HepG2 (cell line): ENCODE data around the gene NPC1. TPM values are rescaled to one million over a fixed set of nuclear protein-coding genes. Genes with fewer than 3 reads are reported as not detected.

ENCODE experiments used
- CENPX ChIP-seq: sonication (generic); formaldehyde crosslinking; IDR thresholded peaks from 2 replicates; pipeline ENCODE4 v1.9.0; 2021; ENCODE audit warnings: mild to moderate bottlenecking, missing genetic modification reagents, moderate library complexity
- DNMT1 ChIP-seq: sonication (generic); formaldehyde crosslinking; IDR thresholded peaks from 2 replicates; pipeline ENCODE4 v1.5.1; 2020; ENCODE audit warnings: mild to moderate bottlenecking, missing genetic modification reagents
- HNF4A ChIP-seq: sonication (generic); formaldehyde crosslinking; IDR thresholded peaks from 2 replicates; pipeline ENCODE4 v1.4.0; 2020; ENCODE audit warnings: missing genetic modification reagents
- NFYC ChIP-seq: IDR thresholded peaks from 2 replicates; pipeline ENCODE4 v1.6.1; 2016; ENCODE audit warnings: missing genetic modification reagents, missing compliant biosample characterization
- RBAK ChIP-seq: sonication (generic); formaldehyde crosslinking; IDR thresholded peaks from 2 replicates; pipeline ENCODE4 v1.5.1; 2020; ENCODE audit warnings: mild to moderate bottlenecking, missing genetic modification reagents
- RBM22 ChIP-seq: fragments of 200-400 bp; formaldehyde crosslinking; optimal IDR thresholded peaks from 2 replicates; pipeline ENCODE3; 2017; ENCODE audit warnings: mild to moderate bottlenecking, low read length, moderate library complexity
- REL ChIP-seq: sonication (generic); formaldehyde crosslinking; conservative IDR thresholded peaks from 2 replicates; pipeline ENCODE4 v1.8.0; 2022; ENCODE audit warnings: mild to moderate bottlenecking, missing genetic modification reagents, moderate library complexity
- SRSF4 ChIP-seq: fragments of 200-400 bp; formaldehyde crosslinking; IDR thresholded peaks from one replicate; pipeline ENCODE4 v1.6.1; 2018; ENCODE audit warnings: mild to moderate bottlenecking, low read depth, low read length, moderate library complexity; ENCODE audit not compliant: poor library complexity, severe bottlenecking
- TCF7L2 ChIP-seq: IDR thresholded peaks from 2 replicates; pipeline ENCODE4 v1.6.1; 2011; ENCODE audit warnings: mild to moderate bottlenecking, low read depth, low read length, moderate library complexity
- YY1 ChIP-seq: IDR thresholded peaks from 2 replicates; pipeline ENCODE4 v1.6.1; 2011; ENCODE audit warnings: low read length, low read depth, moderate library complexity, mild to moderate bottlenecking; ENCODE audit not compliant: insufficient read depth, insufficient replicate concordance
- ZFYVE20 ChIP-seq: sonication (generic); formaldehyde crosslinking; IDR thresholded peaks from 2 replicates; pipeline ENCODE4 v1.8.0; 2023; ENCODE audit warnings: low read depth, mild to moderate bottlenecking, moderate library complexity, missing genetic modification reagents, borderline replicate concordance
- ZNF333 ChIP-seq: sonication (generic); formaldehyde crosslinking; IDR thresholded peaks from 2 replicates; pipeline ENCODE4 v1.4.0; 2020; ENCODE audit warnings: mild to moderate bottlenecking, missing genetic modification reagents, borderline replicate concordance
- ZNF350 ChIP-seq: sonication (generic); formaldehyde crosslinking; IDR thresholded peaks from 2 replicates; pipeline ENCODE4 v1.4.0; 2020; ENCODE audit warnings: mild to moderate bottlenecking, low read depth, missing genetic modification reagents, borderline replicate concordance
- ZNF652 ChIP-seq: IDR thresholded peaks from 2 replicates; pipeline ENCODE4 v1.6.1; 2016; ENCODE audit warnings: low read depth, borderline replicate concordance
- ZSCAN9 ChIP-seq: IDR thresholded peaks from 2 replicates; pipeline ENCODE4 v1.6.1; 2016; ENCODE audit warnings: borderline replicate concordance
- polyA plus RNA-seq, 8 experiments: library from polyadenylated mRNA; depleted of rRNA in 3 of 8; stranded (reverse) in 7 of 8; unstranded in 1 of 8; fragments of >200 nt; fragmentation: Illumina TruSeq in 4 of 8; extraction: Trizol in 4 of 8; gene quantifications; 2 replicates each; pipeline versions ENCODE4 v1.2.1 to v1.2.3, GENCODE V29; 2011 to 2016; ENCODE audit warnings: low read depth in 4 of 8, missing spikeins in 1 of 8, mixed read lengths in 1 of 8; ENCODE audit not compliant: insufficient read depth in 1 of 8
- total RNA-seq, 5 experiments: library from RNA; depleted of rRNA; stranded (reverse); fragments of >200 nt; fragmentation: Illumina TruSeq; extraction: Trizol; gene quantifications; 2 replicates each; pipeline ENCODE4 v1.2.3, GENCODE V29; 2016; ENCODE audit warnings: low read depth in 1 of 5
- TF ChIP-seq, protein P1 (sequence below): sonication (generic); formaldehyde crosslinking; IDR thresholded peaks from 2 replicates; pipeline ENCODE4 v1.4.0; 2020; ENCODE audit warnings: missing genetic modification reagents, mild to moderate bottlenecking, borderline replicate concordance
- TF ChIP-seq, protein P2 (sequence below): sonication (generic); formaldehyde crosslinking; IDR thresholded peaks from 2 replicates; pipeline ENCODE4 v1.5.0; 2020; ENCODE audit warnings: mild to moderate bottlenecking, low read depth, missing genetic modification reagents, borderline replicate concordance
- TF ChIP-seq, protein P3 (sequence below): sonication (generic); formaldehyde crosslinking; IDR thresholded peaks from 2 replicates; pipeline ENCODE4 v1.5.1; 2020; ENCODE audit warnings: missing genetic modification reagents, mild to moderate bottlenecking, borderline replicate concordance
- TF ChIP-seq, protein P4 (sequence below): sonication (generic); formaldehyde crosslinking; IDR thresholded peaks from 2 replicates; pipeline ENCODE4 v1.4.0; 2020; ENCODE audit warnings: low read depth, missing genetic modification reagents
- TF ChIP-seq, protein P5 (sequence below): IDR thresholded peaks from 2 replicates; pipeline ENCODE4 v1.6.1; 2012; ENCODE audit warnings: inconsistent platforms

Gene NPC1
- total and polyA plus RNA-seq, 2 of the 13 experiments (the other 11 are each of a cell fraction or from before 2014, with no cell fraction given): 46.5 to 114 TPM

DNA sequence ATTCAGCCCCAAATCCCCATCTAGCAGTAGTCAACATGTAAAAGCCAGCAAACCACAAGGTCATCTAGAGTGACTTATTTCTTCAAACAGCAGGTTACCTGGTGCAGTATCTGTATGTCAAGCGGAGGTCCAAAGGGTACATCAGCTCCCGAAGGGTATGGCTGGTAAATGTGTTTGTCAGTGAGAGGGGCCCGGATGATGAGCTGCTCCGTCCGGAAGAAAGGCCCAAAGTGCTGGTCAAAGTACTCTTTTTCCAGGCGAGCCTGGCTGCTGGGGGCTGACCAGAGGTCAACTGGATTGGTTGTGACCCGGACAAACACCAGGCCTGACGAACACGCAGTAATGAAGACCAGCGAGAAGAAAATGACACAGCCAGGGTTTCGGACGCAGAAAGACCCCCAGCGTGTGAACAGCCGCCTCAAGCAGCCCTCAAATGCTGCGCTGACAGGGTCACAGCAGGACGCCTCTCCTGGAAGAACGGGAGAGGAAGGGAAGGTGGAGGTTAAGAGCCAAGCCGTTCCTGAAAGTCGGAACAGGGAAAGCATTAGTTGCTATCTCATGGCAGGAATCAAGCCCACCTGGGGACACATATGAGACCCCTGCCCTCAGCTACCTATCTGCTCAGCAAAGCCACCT is 30.0 kb downstream of the NPC1 start (continued):
- TF ChIP-seq, protein P1, sequence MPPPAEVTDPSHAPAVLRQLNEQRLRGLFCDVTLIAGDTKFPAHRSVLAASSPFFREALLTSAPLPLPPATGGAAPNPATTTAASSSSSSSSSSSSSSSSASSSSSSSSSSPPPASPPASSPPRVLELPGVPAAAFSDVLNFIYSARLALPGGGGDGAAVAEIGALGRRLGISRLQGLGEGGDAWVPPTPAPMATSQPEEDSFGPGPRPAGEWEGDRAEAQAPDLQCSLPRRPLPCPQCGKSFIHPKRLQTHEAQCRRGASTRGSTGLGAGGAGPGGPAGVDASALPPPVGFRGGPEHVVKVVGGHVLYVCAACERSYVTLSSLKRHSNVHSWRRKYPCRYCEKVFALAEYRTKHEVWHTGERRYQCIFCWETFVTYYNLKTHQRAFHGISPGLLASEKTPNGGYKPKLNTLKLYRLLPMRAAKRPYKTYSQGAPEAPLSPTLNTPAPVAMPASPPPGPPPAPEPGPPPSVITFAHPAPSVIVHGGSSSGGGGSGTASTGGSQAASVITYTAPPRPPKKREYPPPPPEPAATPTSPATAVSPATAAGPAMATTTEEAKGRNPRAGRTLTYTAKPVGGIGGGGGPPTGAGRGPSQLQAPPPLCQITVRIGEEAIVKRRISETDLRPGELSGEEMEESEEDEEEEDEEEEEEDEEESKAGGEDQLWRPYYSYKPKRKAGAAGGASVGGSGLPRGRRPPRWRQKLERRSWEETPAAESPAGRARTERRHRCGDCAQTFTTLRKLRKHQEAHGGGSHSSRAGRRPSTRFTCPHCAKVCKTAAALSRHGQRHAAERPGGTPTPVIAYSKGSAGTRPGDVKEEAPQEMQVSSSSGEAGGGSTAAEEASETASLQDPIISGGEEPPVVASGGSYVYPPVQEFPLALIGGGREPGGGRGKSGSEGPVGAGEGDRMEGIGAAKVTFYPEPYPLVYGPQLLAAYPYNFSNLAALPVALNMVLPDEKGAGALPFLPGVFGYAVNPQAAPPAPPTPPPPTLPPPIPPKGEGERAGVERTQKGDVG: peak; percentile 42; the same call in 1 of the 2 replicates
- no peak for TF ChIP-seq RBM22
- TF ChIP-seq, protein P2, sequence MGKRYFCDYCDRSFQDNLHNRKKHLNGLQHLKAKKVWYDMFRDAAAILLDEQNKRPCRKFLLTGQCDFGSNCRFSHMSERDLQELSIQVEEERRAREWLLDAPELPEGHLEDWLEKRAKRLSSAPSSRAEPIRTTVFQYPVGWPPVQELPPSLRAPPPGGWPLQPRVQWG (CRISPR knock-in tag): no peak
- peak; percentile 86; the same call in 1 of the 2 replicates for TF ChIP-seq ZSCAN9 (CRISPR knock-in tag)
- TF ChIP-seq ZNF333: no peak
- peak; percentile 97 for TF ChIP-seq RBAK (CRISPR knock-in tag)
- no peak for TF ChIP-seq TCF7L2
- 0 out of 2 replicates have a peak, but pooled peaks have one; percentile 33 for TF ChIP-seq DNMT1 (CRISPR knock-in tag)
- no peak for TF ChIP-seq ZFYVE20
- peak; percentile 77; the same call in 1 of the 2 replicates for TF ChIP-seq ZNF350 (CRISPR knock-in tag)
- TF ChIP-seq HNF4A (CRISPR knock-in tag): peak; percentile 99
- no peak for TF ChIP-seq YY1
- TF ChIP-seq, protein P3, sequence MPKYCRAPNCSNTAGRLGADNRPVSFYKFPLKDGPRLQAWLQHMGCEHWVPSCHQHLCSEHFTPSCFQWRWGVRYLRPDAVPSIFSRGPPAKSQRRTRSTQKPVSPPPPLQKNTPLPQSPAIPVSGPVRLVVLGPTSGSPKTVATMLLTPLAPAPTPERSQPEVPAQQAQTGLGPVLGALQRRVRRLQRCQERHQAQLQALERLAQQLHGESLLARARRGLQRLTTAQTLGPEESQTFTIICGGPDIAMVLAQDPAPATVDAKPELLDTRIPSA (CRISPR knock-in tag): no peak
- no peak for TF ChIP-seq CENPX (CRISPR knock-in tag)
- TF ChIP-seq, protein P4, sequence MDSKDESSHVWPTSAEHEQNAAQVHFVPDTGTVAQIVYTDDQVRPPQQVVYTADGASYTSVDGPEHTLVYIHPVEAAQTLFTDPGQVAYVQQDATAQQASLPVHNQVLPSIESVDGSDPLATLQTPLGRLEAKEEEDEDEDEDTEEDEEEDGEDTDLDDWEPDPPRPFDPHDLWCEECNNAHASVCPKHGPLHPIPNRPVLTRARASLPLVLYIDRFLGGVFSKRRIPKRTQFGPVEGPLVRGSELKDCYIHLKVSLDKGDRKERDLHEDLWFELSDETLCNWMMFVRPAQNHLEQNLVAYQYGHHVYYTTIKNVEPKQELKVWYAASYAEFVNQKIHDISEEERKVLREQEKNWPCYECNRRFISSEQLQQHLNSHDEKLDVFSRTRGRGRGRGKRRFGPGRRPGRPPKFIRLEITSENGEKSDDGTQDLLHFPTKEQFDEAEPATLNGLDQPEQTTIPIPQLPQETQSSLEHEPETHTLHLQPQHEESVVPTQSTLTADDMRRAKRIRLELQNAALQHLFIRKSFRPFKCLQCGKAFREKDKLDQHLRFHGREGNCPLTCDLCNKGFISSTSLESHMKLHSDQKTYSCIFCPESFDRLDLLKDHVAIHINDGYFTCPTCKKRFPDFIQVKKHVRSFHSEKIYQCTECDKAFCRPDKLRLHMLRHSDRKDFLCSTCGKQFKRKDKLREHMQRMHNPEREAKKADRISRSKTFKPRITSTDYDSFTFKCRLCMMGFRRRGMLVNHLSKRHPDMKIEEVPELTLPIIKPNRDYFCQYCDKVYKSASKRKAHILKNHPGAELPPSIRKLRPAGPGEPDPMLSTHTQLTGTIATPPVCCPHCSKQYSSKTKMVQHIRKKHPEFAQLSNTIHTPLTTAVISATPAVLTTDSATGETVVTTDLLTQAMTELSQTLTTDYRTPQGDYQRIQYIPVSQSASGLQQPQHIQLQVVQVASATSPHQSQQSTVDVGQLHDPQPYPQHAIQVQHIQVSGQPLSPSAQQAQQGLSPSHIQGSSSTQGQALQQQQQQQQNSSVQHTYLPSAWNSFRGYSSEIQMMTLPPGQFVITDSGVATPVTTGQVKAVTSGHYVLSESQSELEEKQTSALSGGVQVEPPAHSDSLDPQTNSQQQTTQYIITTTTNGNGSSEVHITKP (CRISPR knock-in tag): no peak; the same call in 1 of the 2 replicates
- TF ChIP-seq ZNF652: peak; percentile 25; the same call in 1 of the 2 replicates
- TF ChIP-seq, protein P5, sequence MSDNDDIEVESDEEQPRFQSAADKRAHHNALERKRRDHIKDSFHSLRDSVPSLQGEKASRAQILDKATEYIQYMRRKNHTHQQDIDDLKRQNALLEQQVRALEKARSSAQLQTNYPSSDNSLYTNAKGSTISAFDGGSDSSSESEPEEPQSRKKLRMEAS: peak; percentile 89
- no peak for TF ChIP-seq REL (CRISPR knock-in tag)
- no peak for TF ChIP-seq NFYC (CRISPR knock-in tag)
- no peak for TF ChIP-seq SRSF4
